ENCODE measurements around the gene FAM168B.

Gene FAM168B

GRCh38 chr2:131039908-131040660 is 53.2 kb downstream of the FAM168B start:
- H3K4me3 ChIP-seq (ENCODE audit: low read depth, low read length), result no peak overlapping the region
- DNase-seq (ENCODE audit: low read depth, low spot score), result no peak
- TF ChIP-seq, protein P1, sequence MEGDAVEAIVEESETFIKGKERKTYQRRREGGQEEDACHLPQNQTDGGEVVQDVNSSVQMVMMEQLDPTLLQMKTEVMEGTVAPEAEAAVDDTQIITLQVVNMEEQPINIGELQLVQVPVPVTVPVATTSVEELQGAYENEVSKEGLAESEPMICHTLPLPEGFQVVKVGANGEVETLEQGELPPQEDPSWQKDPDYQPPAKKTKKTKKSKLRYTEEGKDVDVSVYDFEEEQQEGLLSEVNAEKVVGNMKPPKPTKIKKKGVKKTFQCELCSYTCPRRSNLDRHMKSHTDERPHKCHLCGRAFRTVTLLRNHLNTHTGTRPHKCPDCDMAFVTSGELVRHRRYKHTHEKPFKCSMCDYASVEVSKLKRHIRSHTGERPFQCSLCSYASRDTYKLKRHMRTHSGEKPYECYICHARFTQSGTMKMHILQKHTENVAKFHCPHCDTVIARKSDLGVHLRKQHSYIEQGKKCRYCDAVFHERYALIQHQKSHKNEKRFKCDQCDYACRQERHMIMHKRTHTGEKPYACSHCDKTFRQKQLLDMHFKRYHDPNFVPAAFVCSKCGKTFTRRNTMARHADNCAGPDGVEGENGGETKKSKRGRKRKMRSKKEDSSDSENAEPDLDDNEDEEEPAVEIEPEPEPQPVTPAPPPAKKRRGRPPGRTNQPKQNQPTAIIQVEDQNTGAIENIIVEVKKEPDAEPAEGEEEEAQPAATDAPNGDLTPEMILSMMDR (IDR thresholded peaks at IDR 0.05; ENCODE audit: low read depth, low read length), result no peak
- in situ Hi-C loops (cut with HindIII; ENCODE audit: low sequenced_read_pairs), result no loop called here

- TF ChIP-seq, protein P1 (IDR thresholded peaks at IDR 0.05; ENCODE audit: low read depth, low read length), result no peak
- in situ Hi-C loops (cut with HindIII; ENCODE audit: low sequenced_read_pairs), result no loop called here
- H3K4me3 ChIP-seq (ENCODE audit: low read depth, low read length), result no peak overlapping the region
- DNase-seq (ENCODE audit: low read depth, low spot score), result no peak
Measured at GRCh38 chr2:131039535-131039907, 53.7 kb downstream of the FAM168B start.

- no peak overlapping the region for H3K4me3 ChIP-seq (ENCODE audit: low read depth, low read length)
- DNase-seq (ENCODE audit: low read depth, low spot score), result no peak
- TF ChIP-seq, protein P1 (IDR thresholded peaks at IDR 0.05; ENCODE audit: low read depth, low read length), result no peak
- in situ Hi-C loops (cut with HindIII; ENCODE audit: low sequenced_read_pairs), result no loop called here
Measured at GRCh38 chr2:131039101-131039440, 54.2 kb downstream of the FAM168B start.

DNA sequence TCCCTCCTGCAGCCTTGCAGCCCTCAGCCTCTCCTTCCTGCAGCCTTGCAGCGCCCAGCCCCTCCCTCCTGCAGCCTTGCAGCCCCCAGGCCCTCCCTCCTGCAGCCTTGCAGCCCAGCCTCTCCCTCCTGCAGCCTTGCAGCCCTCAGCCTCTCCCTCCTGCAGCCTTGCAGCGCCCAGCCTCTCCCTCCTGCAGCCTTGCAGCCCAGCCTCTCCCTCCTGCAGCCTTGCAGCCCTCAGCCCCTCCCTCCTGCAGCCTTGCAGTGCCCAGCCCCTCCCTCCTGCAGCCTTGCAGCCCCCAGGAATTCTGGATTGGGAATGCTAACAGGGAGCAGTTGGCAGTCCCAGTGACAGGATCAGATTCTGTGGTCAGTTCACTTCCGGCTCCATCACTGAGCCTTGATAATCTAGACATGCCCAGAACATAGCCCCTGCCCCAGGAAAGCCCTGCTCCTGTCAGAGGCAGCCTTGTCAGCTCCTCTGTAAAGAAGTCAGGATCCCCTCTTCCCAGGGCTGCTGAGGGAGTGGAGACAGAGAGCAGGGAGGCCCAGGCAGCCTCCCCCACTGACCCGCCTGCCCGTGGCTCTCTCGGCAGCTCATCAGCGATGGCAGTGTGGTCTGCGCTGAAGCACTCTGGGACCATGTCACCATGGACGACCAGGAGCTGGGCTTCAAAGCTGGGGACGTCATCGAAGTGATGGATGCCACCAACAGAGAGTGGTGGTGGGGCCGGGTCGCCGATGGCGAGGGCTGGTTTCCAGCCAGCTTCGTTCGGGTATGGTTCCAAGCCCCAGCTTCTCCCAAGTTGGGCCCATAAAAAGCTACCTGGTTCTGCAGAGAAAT is 54.8 kb downstream of the FAM168B start:
- in situ Hi-C loops (cut with HindIII; ENCODE audit: low sequenced_read_pairs), result no loop called here
- DNase-seq (ENCODE audit: low read depth, low spot score), result no peak
- TF ChIP-seq, protein P1 (IDR thresholded peaks at IDR 0.05; ENCODE audit: low read depth, low read length), result no peak
- H3K4me3 ChIP-seq (ENCODE audit: low read depth, low read length), result no peak overlapping the region

DNA sequence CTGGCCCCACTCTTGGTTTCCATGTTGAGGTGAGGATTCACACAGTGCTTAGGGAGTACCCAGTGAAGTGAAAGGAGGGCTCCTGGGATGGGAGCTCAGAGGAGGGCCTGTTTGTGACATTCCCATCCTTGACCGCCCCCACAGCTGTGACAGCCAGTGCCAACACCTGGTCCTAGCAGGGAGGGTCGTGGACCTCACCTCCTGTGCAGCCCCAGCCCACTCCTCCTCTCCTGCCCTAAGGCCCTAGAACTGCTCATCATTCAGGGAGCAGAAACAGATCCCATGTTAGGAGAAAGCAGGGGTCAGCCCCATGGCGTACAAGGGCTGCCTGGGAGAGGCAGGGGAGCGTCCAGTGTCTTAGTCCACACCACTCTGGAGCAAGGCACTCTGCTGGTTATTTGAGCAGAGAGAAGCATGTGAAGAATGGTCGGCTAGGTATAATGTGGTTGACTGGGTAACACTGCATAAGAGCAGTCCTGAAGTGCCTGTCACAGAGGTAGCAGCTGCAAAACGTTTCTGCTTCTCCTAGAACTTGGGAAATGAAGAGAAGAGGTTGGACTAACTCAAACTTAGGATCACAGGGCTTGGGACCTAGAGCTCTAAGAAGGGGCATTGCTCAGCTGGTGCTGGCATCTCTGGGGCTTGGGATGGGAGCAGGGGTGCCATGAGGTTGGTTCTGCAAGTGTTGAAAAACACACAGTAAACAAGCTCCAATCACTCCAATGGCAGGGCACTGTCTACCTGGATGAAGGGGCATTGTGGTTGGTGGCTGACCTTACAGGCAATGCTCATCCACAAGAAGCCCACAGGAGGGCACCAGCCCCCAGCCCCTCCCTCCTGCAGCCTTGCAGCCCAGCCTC is 55.6 kb downstream of the FAM168B start:
- H3K4me3 ChIP-seq (ENCODE audit: low read depth, low read length), result no peak overlapping the region
- in situ Hi-C loops (cut with HindIII; ENCODE audit: low sequenced_read_pairs), result no loop called here
- TF ChIP-seq, protein P1 (IDR thresholded peaks at IDR 0.05; ENCODE audit: low read depth, low read length), result no peak
- DNase-seq (ENCODE audit: low read depth, low spot score), result no peak

DNA sequence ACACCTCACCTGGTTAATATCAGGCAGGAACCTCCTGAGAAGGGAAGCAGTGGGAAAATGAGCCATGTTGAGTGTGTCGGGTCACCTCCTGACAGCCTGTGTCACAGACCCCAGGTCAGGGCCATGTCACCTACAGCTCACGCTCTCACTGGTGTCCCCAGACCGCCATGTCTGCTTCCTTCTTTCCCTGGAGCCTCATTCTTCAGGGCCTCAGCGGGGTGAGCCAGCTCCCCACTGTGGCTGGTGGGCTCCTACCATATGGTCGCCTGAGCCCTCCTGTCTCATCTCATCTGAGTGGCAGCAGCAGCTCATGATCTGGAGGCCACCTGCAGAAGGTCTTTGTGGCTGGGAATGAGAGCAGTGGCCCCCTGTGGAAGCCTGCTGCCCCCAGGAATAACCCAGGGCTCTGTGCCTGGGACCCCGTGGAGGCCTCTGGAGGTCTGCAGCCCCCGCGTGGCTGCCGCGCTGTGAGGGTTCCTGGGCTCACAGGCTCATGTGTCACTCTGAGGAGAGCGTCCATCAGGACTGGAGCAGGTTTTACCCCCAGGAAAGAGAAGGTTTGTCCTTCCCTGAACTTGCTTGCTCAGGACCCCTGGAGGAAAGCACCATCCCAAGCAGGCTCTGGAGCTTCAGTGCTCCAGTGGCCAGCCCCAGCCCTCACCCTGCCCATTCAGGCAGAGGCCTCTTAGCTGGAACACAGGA is 56.4 kb downstream of the FAM168B start:
- in situ Hi-C loops (cut with HindIII; ENCODE audit: low sequenced_read_pairs), result no loop called here
- no peak for DNase-seq (ENCODE audit: low read depth, low spot score)
- TF ChIP-seq, protein P1 (IDR thresholded peaks at IDR 0.05; ENCODE audit: low read depth, low read length), result no peak
- H3K4me3 ChIP-seq (ENCODE audit: low read depth, low read length), result no peak overlapping the region

All from astrocyte of the spinal cord (primary cell).